GM18507 (cell line): Measurements from ENCODE around the gene ATP5F1B.

Source experiments
- DNase-seq: peaks from one replicate; pipeline ENCODE4 v3.0.0; 2011; ENCODE audit warnings: low read depth; ENCODE audit not compliant: insufficient read length; ENCODE audit errors: extremely low spot score
- FAIRE-seq: peaks from 2 replicates; lab custom pipeline; 2011; peaks lifted over from hg19 to GRCh38; lab: Jason Lieb, UNC

ATP5F1B gene

GRCh38 chr12:56629459-56630179 lies 16.2 kb downstream of the ATP5F1B start:
- FAIRE-seq: no peak
- no peak for DNase-seq

- FAIRE-seq: peak; percentile 59
Measured at GRCh38 chr12:56628671-56629458, 16.9 kb downstream of the ATP5F1B start.

GRCh38 chr12:56626701-56627100 lies 19.1 kb downstream of the ATP5F1B start:
- no peak for FAIRE-seq

More at GRCh38 chr12:56628671-56629458, 16.9 kb downstream of the ATP5F1B start:
- no peak for DNase-seq

GRCh38 chr12:56622535-56622934 lies 23.2 kb downstream of the ATP5F1B start:
- FAIRE-seq (no peak), DNase-seq (no peak)

More at GRCh38 chr12:56626701-56627100, 19.1 kb downstream of the ATP5F1B start:
- DNase-seq: no peak

GRCh38 chr12:56616925-56617324 lies 28.9 kb downstream of the ATP5F1B start:
- DNase-seq (no peak), FAIRE-seq (no peak)

- FAIRE-seq: no peak
Measured at GRCh38 chr12:56616244-56616643, 29.5 kb downstream of the ATP5F1B start.

GRCh38 chr12:56614627-56615026 lies 31.2 kb downstream of the ATP5F1B start:
- FAIRE-seq: no peak
- no peak for DNase-seq

More at GRCh38 chr12:56616244-56616643, 29.5 kb downstream of the ATP5F1B start:
- DNase-seq: no peak

GRCh38 chr12:56604355-56604754 lies 41.4 kb downstream of the ATP5F1B start:
- FAIRE-seq (no peak), DNase-seq (no peak)

GRCh38 chr12:56602239-56602638 lies 43.5 kb downstream of the ATP5F1B start:
- no peak for FAIRE-seq
- no peak for DNase-seq

- no peak for FAIRE-seq
- DNase-seq: no peak
Measured at GRCh38 chr12:56601503-56601902, 44.3 kb downstream of the ATP5F1B start.

GRCh38 chr12:56600753-56601152 lies 45.0 kb downstream of the ATP5F1B start:
- no peak for FAIRE-seq
- DNase-seq: no peak

- no peak for FAIRE-seq
- DNase-seq: no peak
Measured at GRCh38 chr12:56599797-56600196, 46.0 kb downstream of the ATP5F1B start.

- no peak for FAIRE-seq
Measured at GRCh38 chr12:56599041-56599440, 46.7 kb downstream of the ATP5F1B start.

GRCh38 chr12:56596815-56597214 lies 49.0 kb downstream of the ATP5F1B start:
- DNase-seq: no peak
- no peak for FAIRE-seq

More at GRCh38 chr12:56599041-56599440, 46.7 kb downstream of the ATP5F1B start:
- DNase-seq: no peak

GRCh38 chr12:56593909-56594621 lies 51.7 kb downstream of the ATP5F1B start:
- peak; percentile 71 for FAIRE-seq
- peak; percentile 35 for DNase-seq

GRCh38 chr12:56591961-56592360 lies 53.8 kb downstream of the ATP5F1B start:
- FAIRE-seq: no peak
- no peak for DNase-seq

- FAIRE-seq: no peak
- no peak for DNase-seq
Measured at GRCh38 chr12:56591126-56591525, 54.7 kb downstream of the ATP5F1B start.

- FAIRE-seq: peak; percentile 56
- no peak for DNase-seq
Measured at GRCh38 chr12:56590237-56590830, 55.5 kb downstream of the ATP5F1B start.

GRCh38 chr12:56589783-56590182 lies 56.0 kb downstream of the ATP5F1B start:
- no peak for DNase-seq
- no peak for FAIRE-seq
